AG09309 (cell line): ENCODE results near the gene KHDRBS1.
"Not testable (repeated sequence)": the region's sequence is repeated elsewhere in the genome, so short reads cannot be mapped to it uniquely, and the experiment has no call there.

Source experiments
- DNase-seq: peaks from one replicate; pipeline ENCODE4 v3.0.0-alpha.2; 2010; ENCODE audit warnings: low read depth
- H3K4me3 ChIP-seq: 2 replicates; pipeline ENCODE4 v1.5.1; 2011; ENCODE audit warnings: mild to moderate bottlenecking, low read depth, low read length, moderate library complexity; ENCODE audit not compliant: control insufficient read depth
- CTCF ChIP-seq: IDR thresholded peaks from 2 replicates; pipeline ENCODE4 v1.5.1; 2011; ENCODE audit warnings: mild to moderate bottlenecking, low read depth, low read length, inconsistent platforms; ENCODE audit not compliant: insufficient read depth, control insufficient read depth; ENCODE audit errors: missing control alignments

Gene KHDRBS1

GRCh38 chr1:32082022-32082421 is 68.4 kb downstream of the KHDRBS1 start:
- DNase-seq: no peak
- no peak overlapping the region for H3K4me3 ChIP-seq
- TF ChIP-seq CTCF: no peak

DNA sequence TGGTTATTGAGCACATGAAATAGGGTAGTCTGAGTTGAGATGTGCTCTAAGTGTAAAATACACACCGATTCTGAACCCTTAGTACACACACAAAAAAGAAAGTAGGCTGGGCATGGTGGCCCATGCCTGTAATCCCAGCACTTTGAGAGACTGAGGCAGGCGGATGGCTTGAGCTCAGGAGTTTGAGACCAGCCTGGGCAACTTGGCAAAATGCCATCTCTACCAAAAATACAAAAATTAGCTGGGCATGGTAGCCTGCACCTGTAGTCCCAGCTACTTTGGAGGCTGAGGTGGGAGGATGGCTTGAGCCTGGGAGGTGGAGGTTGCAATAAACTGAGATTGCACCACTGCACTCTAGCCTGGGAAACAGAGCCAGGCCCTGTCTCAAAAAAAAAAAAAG is 72.7 kb downstream of the KHDRBS1 start:
- not testable (repeated sequence) for DNase-seq, H3K4me3 ChIP-seq

- no peak overlapping the region for H3K4me3 ChIP-seq
- no peak for TF ChIP-seq CTCF
- no peak for DNase-seq
Observed at GRCh38 chr1:32091176-32091575, 77.5 kb downstream of the KHDRBS1 start.

GRCh38 chr1:32091591-32091990 is 77.9 kb downstream of the KHDRBS1 start:
- no peak overlapping the region for H3K4me3 ChIP-seq
- no peak for DNase-seq
- TF ChIP-seq CTCF: no peak
